Gastrocnemius medialis (tissue), 4 donors: ENCODE results near the gene MYO1D. TPM values are rescaled to one million over a fixed set of nuclear protein-coding genes. Genes with fewer than 3 reads are reported as not detected.

Experiments
- ATAC-seq, 2 donors: fragments of 150-250 bp; one replicate each; pipeline ENCODE4 v1.9.1; 2016
- DNase-seq, 2 donors: peaks; one replicate each; pipeline ENCODE4 v3.0.0-alpha.2; 2019
- H3K27ac ChIP-seq, 4 donors: fragments of 200-600 bp; sonication (generic); 1 replicate in 1 of 4; 2 replicates in 3 of 4; pipeline ENCODE4 v1.5.1; 2016 to 2018; ENCODE audit warnings: mild to moderate bottlenecking in 2 of 4, moderate library complexity in 1 of 4
- H3K27me3 ChIP-seq, 3 donors: fragments of 200-600 bp; sonication (generic) in 2 of 3; 1 replicate in 1 of 3; 2 replicates in 2 of 3; pipeline versions ENCODE4 v1.5.1 to v1.6.0; 2016 to 2019; ENCODE audit warnings: mild to moderate bottlenecking in 1 of 3, moderate library complexity in 1 of 3
- H3K36me3 ChIP-seq, 2 donors: fragments of 200-600 bp; sonication (generic) in 1 of 2; one replicate each; pipeline ENCODE4 v1.5.1; 2017 to 2018
- H3K4me1 ChIP-seq, 2 donors: fragments of 200-600 bp; sonication (generic) in 1 of 2; one replicate each; pipeline ENCODE4 v1.5.1; 2016 to 2017; ENCODE audit warnings: mild to moderate bottlenecking in 2 of 2
- H3K4me3 ChIP-seq, 4 donors: fragments of 200-600 bp; sonication (generic) in 3 of 4; 1 replicate in 1 of 4; 2 replicates in 3 of 4; pipeline ENCODE4 v1.5.1; 2016 to 2019; ENCODE audit warnings: mild to moderate bottlenecking in 2 of 4
- H3K9me3 ChIP-seq, 3 donors: fragments of 200-600 bp; sonication (generic) in 2 of 3; 1 replicate in 1 of 3; 2 replicates in 2 of 3; pipeline ENCODE4 v1.5.1; 2016 to 2019
- CTCF ChIP-seq, 5 experiments: fragments of 450-650 bp in 3 of 5; fragments of 200-600 bp in 2 of 5; sonication (generic) in 2 of 5; IDR thresholded peaks in 4 of 5; conservative IDR thresholded peaks in 1 of 5; 1 replicate in 4 of 5; 2 replicates in 1 of 5; pipeline ENCODE4 v1.5.1; 2016 to 2019; ENCODE audit warnings: antibody characterized with exemption in 5 of 5, mild to moderate bottlenecking in 3 of 5, moderate library complexity in 3 of 5
- POLR2A ChIP-seq, 2 donors: fragments of 450-650 bp; IDR thresholded peaks; one replicate each; pipeline ENCODE4 v1.6.1; 2017; ENCODE audit warnings: antibody characterized with exemption in 2 of 2, mild to moderate bottlenecking in 2 of 2, moderate library complexity in 2 of 2
- in situ Hi-C, 4 donors: fragments of 200-750 bp; cut with MboI; loops; one replicate each; pipeline versions ENCODE4 v1.15.0 to v1.8.0; 2017; ENCODE audit warnings: low sequenced_read_pairs in 4 of 4
- intact Hi-C: fragments of 100-400 bp; cut with DNase I; formaldehyde crosslinking; loops from one replicate; pipeline ENCODE4 v1.15.1; 2023; ENCODE audit warnings: low total_unique reads
- total RNA-seq, 4 donors: library from RNA; depleted of rRNA; stranded (reverse); fragments of >200 nt; gene quantifications; one replicate each; pipeline versions ENCODE4 v1.1.0 to v1.2.3, GENCODE V29; 2016

Gene MYO1D
- total RNA-seq, 4 donors from 2014 or later = 5.8 to 20.1 (median 7.8) TPM

- Histone ChIP-seq H3K27me3 (peaks cover 0 to 13% (median 0%) of the 10 kb centered on the region in 3 donors), H3K4me1 (peaks cover 0 to 5% of the 10 kb centered on the region in 2 donors), H3K36me3 (no peaks in the 10 kb centered on the region), H3K4me3 (no peak overlapping the region), H3K27ac (no peak overlapping the region), H3K9me3 (no peaks in the 10 kb centered on the region)
- in situ Hi-C loops (no loop called here), intact Hi-C loops (no loop called here)
- TF ChIP-seq CTCF (IDR thresholded peaks at IDR 0.05 in 4 of 5, conservative IDR thresholded peaks at IDR 0.05 in 1 of 5) = no peak
- no peak for TF ChIP-seq POLR2A (IDR thresholded peaks at IDR 0.05)
- ATAC-seq (no peak), DNase-seq (no peak)
Measured at GRCh38 chr17:32820440-32820839, 56.5 kb downstream of the MYO1D start.

- TF ChIP-seq CTCF (IDR thresholded peaks at IDR 0.05 in 4 of 5, conservative IDR thresholded peaks at IDR 0.05 in 1 of 5) (no peak), POLR2A (IDR thresholded peaks at IDR 0.05) (no peak)
Measured at GRCh38 chr17:32819787-32820186, 57.1 kb downstream of the MYO1D start.

GRCh38 chr17:32819035-32819434 lies 57.9 kb downstream of the MYO1D start:
- Histone ChIP-seq H3K4me3 (no peak overlapping the region), H3K9me3 (no peaks in the 10 kb centered on the region), H3K36me3 (no peaks in the 10 kb centered on the region), H3K27me3 (peaks cover 0 to 6% (median 0%) of the 10 kb centered on the region in 3 donors), H3K4me1 (peaks cover 0 to 5% of the 10 kb centered on the region in 2 donors), H3K27ac (peak overlapping the region; percentile 18 to 69 (median 44))
- in situ Hi-C loops = no loop called here
- TF ChIP-seq POLR2A (IDR thresholded peaks at IDR 0.05) (no peak), CTCF (IDR thresholded peaks at IDR 0.05 in 4 of 5, conservative IDR thresholded peaks at IDR 0.05 in 1 of 5) (no peak)
- no peak for DNase-seq
- ATAC-seq = peak; percentile 36 to 70
- intact Hi-C loops = no loop called here

More at GRCh38 chr17:32819787-32820186, 57.1 kb downstream of the MYO1D start:
- intact Hi-C loops (no loop called here), in situ Hi-C loops (no loop called here)
- no peaks in the 10 kb centered on the region for H3K36me3 ChIP-seq
- ATAC-seq (no peak), DNase-seq (no peak)
- peak overlapping the region in 1 of 4 donors; percentile 69 for H3K27ac ChIP-seq
- no peak overlapping the region for H3K4me3 ChIP-seq
- no peaks in the 10 kb centered on the region for H3K9me3 ChIP-seq
- H3K27me3 ChIP-seq = peaks cover 0 to 11% (median 0%) of the 10 kb centered on the region in 3 donors
- peaks cover 0 to 5% of the 10 kb centered on the region in 2 donors for H3K4me1 ChIP-seq

GRCh38 chr17:32815460-32815859 lies 61.5 kb downstream of the MYO1D start:
- ATAC-seq = no peak
- no peak overlapping the region for H3K4me3 ChIP-seq
- H3K27me3 ChIP-seq = no peaks in the 10 kb centered on the region
- H3K27ac ChIP-seq = no peak overlapping the region
- TF ChIP-seq POLR2A (IDR thresholded peaks at IDR 0.05) (no peak), CTCF (IDR thresholded peaks at IDR 0.05 in 4 of 5, conservative IDR thresholded peaks at IDR 0.05 in 1 of 5) (no peak)
- no peaks in the 10 kb centered on the region for H3K36me3 ChIP-seq
- intact Hi-C loops = no loop called here
- H3K9me3 ChIP-seq = no peaks in the 10 kb centered on the region
- H3K4me1 ChIP-seq = peaks cover 0 to 5% of the 10 kb centered on the region in 2 donors
- DNase-seq = no peak
- in situ Hi-C loops = no loop called here

- intact Hi-C loops (no loop called here), in situ Hi-C loops (no loop called here)
- Histone ChIP-seq H3K27me3 (no peaks in the 10 kb centered on the region), H3K4me3 (no peak overlapping the region), H3K36me3 (no peaks in the 10 kb centered on the region), H3K4me1 (peaks cover 0 to 5% of the 10 kb centered on the region in 2 donors), H3K27ac (no peak overlapping the region), H3K9me3 (no peaks in the 10 kb centered on the region)
- TF ChIP-seq CTCF (IDR thresholded peaks at IDR 0.05 in 4 of 5, conservative IDR thresholded peaks at IDR 0.05 in 1 of 5) (no peak), POLR2A (IDR thresholded peaks at IDR 0.05) (no peak)
- ATAC-seq (no peak), DNase-seq (no peak)
Measured at GRCh38 chr17:32814836-32815235, 62.1 kb downstream of the MYO1D start.
